Mononuclear cell (primary cell): ENCODE data around the gene RERE. TPM values are rescaled to one million over a fixed set of nuclear protein-coding genes. Genes with fewer than 3 reads are reported as not detected.
A peak's percentile ranks its signal among the peaks of the same experiment; 100 is the strongest.
"Not testable (repeated sequence)": the region's sequence is repeated elsewhere in the genome, so short reads cannot be mapped to it uniquely, and the experiment has no call there.

ENCODE experiments used
- H3K27me3 ChIP-seq: 2 replicates; pipeline ENCODE4 v1.6.0; 2011; ENCODE audit warnings: low read length, control low read depth; ENCODE audit not compliant: insufficient read depth
- H3K4me1 ChIP-seq: 2 replicates; pipeline ENCODE4 v1.5.1; 2011; ENCODE audit warnings: mild to moderate bottlenecking, low read length, control low read depth; ENCODE audit not compliant: insufficient read depth
- H3K4me3 ChIP-seq: 2 replicates; pipeline ENCODE4 v1.5.1; 2011; ENCODE audit warnings: mild to moderate bottlenecking, low read length, moderate library complexity
- H3K9me3 ChIP-seq: 2 replicates; pipeline ENCODE4 v1.5.1; 2011; ENCODE audit warnings: low read depth, mild to moderate bottlenecking, control low read depth, low read length
- total RNA-seq: library from RNA; depleted of rRNA; stranded (reverse); fragments of >200 nt; gene quantifications from one replicate; pipeline ENCODE4 v1.2.3, GENCODE V29; 2012

The RERE gene
- total RNA-seq, 1 donor, result 60.7 TPM

- H3K9me3 ChIP-seq, H3K4me3 ChIP-seq, H3K27me3 ChIP-seq: not testable (repeated sequence)
- peaks cover 32% of the 10 kb centered on the region for H3K4me1 ChIP-seq
These were observed 1.3 kb upstream of the RERE start for GRCh38 chr1:8818789-8819188.

- peak overlapping the region; percentile 97 for H3K4me3 ChIP-seq
- peaks cover 32% of the 10 kb centered on the region for H3K4me1 ChIP-seq
- H3K27me3 ChIP-seq, result no peaks in the 10 kb centered on the region
These were observed 910 bp upstream of the RERE start for GRCh38 chr1:8818325-8818775.

GRCh38 chr1:8816831-8817411 lies 519 bp downstream of the RERE start:
- Histone ChIP-seq H3K4me1 (peaks cover 25% of the 10 kb centered on the region), H3K27me3 (no peaks in the 10 kb centered on the region), H3K9me3 (no peaks in the 10 kb centered on the region), H3K4me3 (peak overlapping the region; percentile 97)

More at GRCh38 chr1:8818325-8818775, 910 bp upstream of the RERE start:
- no peaks in the 10 kb centered on the region for H3K9me3 ChIP-seq

- Histone ChIP-seq H3K27me3 (no peaks in the 10 kb centered on the region), H3K4me1 (peaks cover 25% of the 10 kb centered on the region), H3K9me3 (no peaks in the 10 kb centered on the region), H3K4me3 (peak overlapping the region; percentile 97)
These were observed 1.2 kb downstream of the RERE start for GRCh38 chr1:8816264-8816663.

GRCh38 chr1:8815582-8816151 lies 1.8 kb downstream of the RERE start:
- H3K4me1 ChIP-seq, result peaks cover 25% of the 10 kb centered on the region
- H3K9me3 ChIP-seq, result no peaks in the 10 kb centered on the region
- no peak overlapping the region for H3K4me3 ChIP-seq
- H3K27me3 ChIP-seq, result no peaks in the 10 kb centered on the region

GRCh38 chr1:8814865-8815264 lies 2.6 kb downstream of the RERE start:
- H3K9me3 ChIP-seq, result no peaks in the 10 kb centered on the region
- no peaks in the 10 kb centered on the region for H3K27me3 ChIP-seq
- peaks cover 25% of the 10 kb centered on the region for H3K4me1 ChIP-seq
- H3K4me3 ChIP-seq, result no peak overlapping the region

GRCh38 chr1:8813991-8814390 lies 3.4 kb downstream of the RERE start:
- Histone ChIP-seq H3K4me3 (no peak overlapping the region), H3K4me1 (peaks cover 25% of the 10 kb centered on the region), H3K27me3 (no peaks in the 10 kb centered on the region), H3K9me3 (no peaks in the 10 kb centered on the region)

- Histone ChIP-seq H3K4me3 (no peak overlapping the region), H3K27me3 (no peaks in the 10 kb centered on the region), H3K4me1 (peaks cover 20% of the 10 kb centered on the region), H3K9me3 (no peaks in the 10 kb centered on the region)
These were observed 4.2 kb downstream of the RERE start for GRCh38 chr1:8813016-8813763.

GRCh38 chr1:8812081-8812480 lies 5.4 kb downstream of the RERE start:
- Histone ChIP-seq H3K27me3 (no peaks in the 10 kb centered on the region), H3K4me1 (peaks cover 20% of the 10 kb centered on the region), H3K9me3 (no peaks in the 10 kb centered on the region), H3K4me3 (no peak overlapping the region)

GRCh38 chr1:8810987-8811386 lies 6.5 kb downstream of the RERE start:
- no peaks in the 10 kb centered on the region for H3K9me3 ChIP-seq
- H3K27me3 ChIP-seq, result no peaks in the 10 kb centered on the region
- H3K4me3 ChIP-seq, result no peak overlapping the region
- peaks cover 11% of the 10 kb centered on the region for H3K4me1 ChIP-seq

GRCh38 chr1:8809342-8809736 lies 8.1 kb downstream of the RERE start:
- Histone ChIP-seq H3K4me1 (no peaks in the 10 kb centered on the region), H3K27me3 (no peaks in the 10 kb centered on the region), H3K4me3 (no peak overlapping the region), H3K9me3 (no peaks in the 10 kb centered on the region)

- Histone ChIP-seq H3K4me3 (no peak overlapping the region), H3K9me3 (no peaks in the 10 kb centered on the region), H3K27me3 (no peaks in the 10 kb centered on the region), H3K4me1 (no peaks in the 10 kb centered on the region)
These were observed 10.4 kb downstream of the RERE start for GRCh38 chr1:8807004-8807403.

- H3K4me3 ChIP-seq, result no peak overlapping the region
- H3K27me3 ChIP-seq, result no peaks in the 10 kb centered on the region
- no peaks in the 10 kb centered on the region for H3K4me1 ChIP-seq
These were observed 17.0 kb downstream of the RERE start for GRCh38 chr1:8800416-8800815.

GRCh38 chr1:8797216-8797615 lies 20.2 kb downstream of the RERE start:
- no peaks in the 10 kb centered on the region for H3K9me3 ChIP-seq
- no peaks in the 10 kb centered on the region for H3K4me1 ChIP-seq
- no peak overlapping the region for H3K4me3 ChIP-seq
- no peaks in the 10 kb centered on the region for H3K27me3 ChIP-seq

More at GRCh38 chr1:8800416-8800815, 17.0 kb downstream of the RERE start:
- no peaks in the 10 kb centered on the region for H3K9me3 ChIP-seq

- no peak overlapping the region for H3K4me3 ChIP-seq
- no peaks in the 10 kb centered on the region for H3K4me1 ChIP-seq
- no peaks in the 10 kb centered on the region for H3K27me3 ChIP-seq
- H3K9me3 ChIP-seq, result no peaks in the 10 kb centered on the region
These were observed 20.6 kb downstream of the RERE start for GRCh38 chr1:8796812-8797211.
